Astrocyte (in vitro differentiated cells and primary cell): ENCODE results near the gene MTA1.

Experiments used
- EZH2 ChIP-seq: IDR thresholded peaks from 2 replicates; pipeline ENCODE4 v1.6.1; 2012; ENCODE audit warnings: mild to moderate bottlenecking, low read length, inconsistent platforms; ENCODE audit not compliant: insufficient read depth
- TF ChIP-seq, protein P1 (sequence below): IDR thresholded peaks from 2 replicates; pipeline ENCODE4 v1.5.1; 2011; ENCODE audit warnings: low read depth, mild to moderate bottlenecking, inconsistent platforms, low read length, moderate library complexity; ENCODE audit not compliant: insufficient read depth

DNA sequence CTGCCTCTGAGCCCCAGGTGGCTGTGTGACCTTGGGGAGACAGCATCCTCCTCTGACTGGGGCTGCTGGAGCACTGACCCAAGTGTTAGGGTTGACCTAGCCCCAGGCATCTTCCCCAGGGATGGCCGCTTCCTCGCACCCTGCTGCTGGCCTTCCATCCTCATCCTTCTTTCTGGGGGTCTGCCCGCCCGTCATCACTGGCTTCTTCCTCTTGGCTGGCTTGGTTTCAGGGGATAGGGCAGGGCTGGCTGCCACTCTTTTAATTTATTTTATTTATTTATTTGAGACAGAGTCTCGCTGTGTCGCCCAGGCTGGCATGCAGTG lies 74.9 kb downstream of the MTA1 start:
- TF ChIP-seq, protein P1, sequence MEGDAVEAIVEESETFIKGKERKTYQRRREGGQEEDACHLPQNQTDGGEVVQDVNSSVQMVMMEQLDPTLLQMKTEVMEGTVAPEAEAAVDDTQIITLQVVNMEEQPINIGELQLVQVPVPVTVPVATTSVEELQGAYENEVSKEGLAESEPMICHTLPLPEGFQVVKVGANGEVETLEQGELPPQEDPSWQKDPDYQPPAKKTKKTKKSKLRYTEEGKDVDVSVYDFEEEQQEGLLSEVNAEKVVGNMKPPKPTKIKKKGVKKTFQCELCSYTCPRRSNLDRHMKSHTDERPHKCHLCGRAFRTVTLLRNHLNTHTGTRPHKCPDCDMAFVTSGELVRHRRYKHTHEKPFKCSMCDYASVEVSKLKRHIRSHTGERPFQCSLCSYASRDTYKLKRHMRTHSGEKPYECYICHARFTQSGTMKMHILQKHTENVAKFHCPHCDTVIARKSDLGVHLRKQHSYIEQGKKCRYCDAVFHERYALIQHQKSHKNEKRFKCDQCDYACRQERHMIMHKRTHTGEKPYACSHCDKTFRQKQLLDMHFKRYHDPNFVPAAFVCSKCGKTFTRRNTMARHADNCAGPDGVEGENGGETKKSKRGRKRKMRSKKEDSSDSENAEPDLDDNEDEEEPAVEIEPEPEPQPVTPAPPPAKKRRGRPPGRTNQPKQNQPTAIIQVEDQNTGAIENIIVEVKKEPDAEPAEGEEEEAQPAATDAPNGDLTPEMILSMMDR, result no peak
- TF ChIP-seq EZH2, result no peak
